ENCODE measurements around the gene MBNL1. TPM values are rescaled to one million over a fixed set of nuclear protein-coding genes. Genes with fewer than 3 reads are reported as not detected.

The MBNL1 gene
- total RNA-seq, 4 donors from 2014 or later, result 152 to 286 (median 228) TPM

GRCh38 chr3:152284906-152285305 lies 16.2 kb downstream of the MBNL1 start:
- intact Hi-C loops (cut with DNase I; ENCODE audit: low total_unique reads), result no loop called here
- no peak overlapping the region for H3K4me3 ChIP-seq (ENCODE audit: low read depth, poor library complexity, severe bottlenecking)
- WGBS, 2 donors, result 62 to 64% methylated on average over 3 of the region's 3 CpGs
- DNase-seq (ENCODE audit: low spot score in 2 of 2), result no peak
- no peak for TF ChIP-seq POLR2A (IDR thresholded peaks at IDR 0.05)

- intact Hi-C loops (cut with DNase I; ENCODE audit: low total_unique reads), result no loop called here
- TF ChIP-seq CTCF (IDR thresholded peaks at IDR 0.05) (no peak), POLR2A (IDR thresholded peaks at IDR 0.05) (no peak)
- 98% methylated on average over 5 of the region's 5 CpGs for WGBS, 2 donors
- DNase-seq (ENCODE audit: low spot score in 2 of 2), result no peak
- H3K4me3 ChIP-seq (ENCODE audit: low read depth, poor library complexity, severe bottlenecking), result no peak overlapping the region
Measured at GRCh38 chr3:152285509-152285908, 16.8 kb downstream of the MBNL1 start.

- intact Hi-C loops (cut with DNase I; ENCODE audit: low total_unique reads), result no loop called here
- WGBS, 2 donors, result 34 to 38% methylated on average over 6 of the region's 6 CpGs
- no peak for TF ChIP-seq POLR2A (IDR thresholded peaks at IDR 0.05)
- TF ChIP-seq CTCF (IDR thresholded peaks at IDR 0.05), result no peak
- DNase-seq (ENCODE audit: low spot score in 2 of 2), result no peak
- no peak overlapping the region for H3K4me3 ChIP-seq (ENCODE audit: low read depth, poor library complexity, severe bottlenecking)
Measured at GRCh38 chr3:152287898-152288576, 19.3 kb downstream of the MBNL1 start.

GRCh38 chr3:152288681-152289080 lies 20.0 kb downstream of the MBNL1 start:
- H3K4me3 ChIP-seq (ENCODE audit: low read depth, poor library complexity, severe bottlenecking), result no peak overlapping the region
- WGBS, 2 donors, result 75 to 80% methylated on average over 1 of the region's 1 CpG
- no peak for DNase-seq (ENCODE audit: low spot score in 2 of 2)
- intact Hi-C loops (cut with DNase I; ENCODE audit: low total_unique reads), result no loop called here
- TF ChIP-seq CTCF (IDR thresholded peaks at IDR 0.05) (no peak), POLR2A (IDR thresholded peaks at IDR 0.05) (no peak)

GRCh38 chr3:152289708-152290107 lies 21.0 kb downstream of the MBNL1 start:
- intact Hi-C loops (cut with DNase I; ENCODE audit: low total_unique reads), result loop anchor here (10.0 kb wide), 1 partner anchor 625 kb away; no protein-coding TSS in a partner anchor
- no peak overlapping the region for H3K4me3 ChIP-seq (ENCODE audit: low read depth, poor library complexity, severe bottlenecking)
- TF ChIP-seq POLR2A (IDR thresholded peaks at IDR 0.05) (no peak), CTCF (IDR thresholded peaks at IDR 0.05) (no peak)
- 89 to 92% methylated on average over 3 of the region's 3 CpGs for WGBS, 2 donors
- no peak for DNase-seq (ENCODE audit: low spot score in 2 of 2)

GRCh38 chr3:152290374-152290773 lies 21.6 kb downstream of the MBNL1 start:
- no peak overlapping the region for H3K4me3 ChIP-seq (ENCODE audit: low read depth, poor library complexity, severe bottlenecking)
- TF ChIP-seq POLR2A (IDR thresholded peaks at IDR 0.05) (no peak), CTCF (IDR thresholded peaks at IDR 0.05) (no peak)
- DNase-seq (ENCODE audit: low spot score in 2 of 2), result no peak
- intact Hi-C loops (cut with DNase I; ENCODE audit: low total_unique reads), result loop anchor here (10.0 kb wide), 1 partner anchor 624 kb away; no protein-coding TSS in a partner anchor
